Chondrocyte (in vitro differentiated cells): ENCODE results near the gene HECA. TPM values are rescaled to one million over a fixed set of nuclear protein-coding genes. Genes with fewer than 3 reads are reported as not detected.
"Not testable (repeated sequence)": the region's sequence is repeated elsewhere in the genome, so short reads cannot be mapped to it uniquely, and the experiment has no call there.

Source experiments
- DNase-seq: peaks from one replicate; pipeline ENCODE4 v3.0.0; 2021; ENCODE audit warnings: mixed read lengths, low spot score
- H3K27ac Mint-ChIP-seq: one replicate; pipeline ENCODE4 v1.8.0; 2021; ENCODE audit warnings: mild to moderate bottlenecking, moderate library complexity, mixed read lengths; ENCODE audit not compliant: unreplicated experiment
- H3K27me3 Mint-ChIP-seq: 2 replicates; pipeline ENCODE4 v1.8.0; 2021; ENCODE audit warnings: low read depth, mixed read lengths
- H3K36me3 Mint-ChIP-seq: 2 replicates; pipeline ENCODE4 v1.8.0; 2021; ENCODE audit warnings: low read depth, mixed read lengths
- H3K4me1 Mint-ChIP-seq: 2 replicates; pipeline ENCODE4 v1.8.0; 2021; ENCODE audit warnings: low read depth, mild to moderate bottlenecking, mixed read lengths
- H3K4me3 Mint-ChIP-seq: one replicate; pipeline ENCODE4 v1.8.0; 2021; ENCODE audit warnings: mild to moderate bottlenecking, moderate library complexity, mixed read lengths; ENCODE audit not compliant: unreplicated experiment
- H3K9me3 Mint-ChIP-seq: 2 replicates; pipeline ENCODE4 v1.8.0; 2021; ENCODE audit warnings: low read depth, mixed read lengths
- CTCF ChIP-seq: fragments of 200-600 bp; sonication (generic); IDR thresholded peaks from 2 replicates; pipeline ENCODE4 v1.5.0; 2021; ENCODE audit warnings: antibody characterized with exemption, mild to moderate bottlenecking, moderate library complexity
- total RNA-seq: library from RNA; stranded (reverse); gene quantifications from 3 replicates; pipeline ENCODE4 v1.2.1, GENCODE V29; 2021

Gene HECA
- total RNA-seq, 1 donor from 2014 or later = 23.8 TPM

- no peak for TF ChIP-seq CTCF
- H3K4me3 Mint-ChIP-seq = no peak overlapping the region
- H3K27me3 Mint-ChIP-seq = no peaks in the 10 kb centered on the region
- H3K4me1 Mint-ChIP-seq = peaks cover 44% of the 10 kb centered on the region
- no peaks in the 10 kb centered on the region for H3K36me3 Mint-ChIP-seq
- DNase-seq = no peak
- no peaks in the 10 kb centered on the region for H3K9me3 Mint-ChIP-seq
- no peak overlapping the region for H3K27ac Mint-ChIP-seq
Observed at GRCh38 chr6:139156102-139156501, 21.2 kb downstream of the HECA start.

- no peak overlapping the region for H3K27ac Mint-ChIP-seq
- peaks cover 42% of the 10 kb centered on the region for H3K4me1 Mint-ChIP-seq
Observed at GRCh38 chr6:139156551-139156950, 21.7 kb downstream of the HECA start.

GRCh38 chr6:139157086-139157485 lies 22.2 kb downstream of the HECA start:
- not testable (repeated sequence) for H3K4me3 Mint-ChIP-seq, DNase-seq, H3K27me3 Mint-ChIP-seq, H3K36me3 Mint-ChIP-seq, H3K27ac Mint-ChIP-seq, H3K9me3 Mint-ChIP-seq
- H3K4me1 Mint-ChIP-seq = peaks cover 36% of the 10 kb centered on the region

More at GRCh38 chr6:139156551-139156950, 21.7 kb downstream of the HECA start:
- Mint-ChIP-seq H3K36me3 (no peaks in the 10 kb centered on the region), H3K4me3 (no peak overlapping the region), H3K27me3 (no peaks in the 10 kb centered on the region), H3K9me3 (no peaks in the 10 kb centered on the region)
- no peak for DNase-seq
- TF ChIP-seq CTCF = no peak

- Mint-ChIP-seq H3K9me3 (no peaks in the 10 kb centered on the region), H3K4me1 (peaks cover 22% of the 10 kb centered on the region), H3K4me3 (no peak overlapping the region), H3K36me3 (no peaks in the 10 kb centered on the region), H3K27ac (no peak overlapping the region), H3K27me3 (no peaks in the 10 kb centered on the region)
- no peak for DNase-seq
- no peak for TF ChIP-seq CTCF
Observed at GRCh38 chr6:139159016-139159415, 24.1 kb downstream of the HECA start.

GRCh38 chr6:139161169-139161568 lies 26.3 kb downstream of the HECA start:
- Mint-ChIP-seq H3K27ac (peak overlapping the region; percentile 37), H3K4me1 (peaks cover 14% of the 10 kb centered on the region), H3K4me3 (no peak overlapping the region), H3K36me3 (no peaks in the 10 kb centered on the region), H3K9me3 (no peaks in the 10 kb centered on the region), H3K27me3 (no peaks in the 10 kb centered on the region)
- TF ChIP-seq CTCF = no peak
- no peak for DNase-seq

GRCh38 chr6:139161817-139162284 lies 27.0 kb downstream of the HECA start:
- no peaks in the 10 kb centered on the region for H3K27me3 Mint-ChIP-seq
- peaks cover 7% of the 10 kb centered on the region for H3K4me1 Mint-ChIP-seq
- H3K9me3 Mint-ChIP-seq = no peaks in the 10 kb centered on the region
- no peak for DNase-seq
- peaks cover 2% of the 10 kb centered on the region for H3K36me3 Mint-ChIP-seq
- no peak overlapping the region for H3K27ac Mint-ChIP-seq
- no peak overlapping the region for H3K4me3 Mint-ChIP-seq
- no peak for TF ChIP-seq CTCF
